DOHH2 (cell line): ENCODE measurements around the gene ZG16.
"Not testable (repeated sequence)": the region's sequence is repeated elsewhere in the genome, so short reads cannot be mapped to it uniquely, and the experiment has no call there.

Experiments
- H3F3A ChIP-seq: fragments of 200-600 bp; sonication (generic), shearing (Covaris generic); 2 replicates; pipeline ENCODE4 v1.6.0; 2016; ENCODE audit warnings: antibody characterized with exemption, mild to moderate bottlenecking; ENCODE audit not compliant: control insufficient read depth, insufficient read depth
- H3K27ac ChIP-seq: fragments of 200-600 bp; sonication (generic); 2 replicates; pipeline ENCODE4 v1.5.1; 2014; ENCODE audit warnings: low read depth, mild to moderate bottlenecking, low read length, moderate library complexity
- H3K27me3 ChIP-seq: fragments of 200-600 bp; sonication (generic); 2 replicates; pipeline ENCODE4 v1.6.1; 2014; ENCODE audit warnings: mild to moderate bottlenecking, low read length, mixed read lengths; ENCODE audit not compliant: control insufficient read depth
- H3K36me3 ChIP-seq: fragments of 200-600 bp; sonication (generic); 2 replicates; pipeline ENCODE4 v1.6.1; 2014; ENCODE audit warnings: mild to moderate bottlenecking, low read length, moderate library complexity, mixed read lengths; ENCODE audit not compliant: control insufficient read depth
- H3K4me1 ChIP-seq: fragments of 200-600 bp; sonication (generic); 2 replicates; pipeline ENCODE4 v1.6.1; 2014; ENCODE audit warnings: mild to moderate bottlenecking, low read length, mixed read lengths; ENCODE audit not compliant: control insufficient read depth
- H3K4me2 ChIP-seq: fragments of 200-600 bp; sonication (generic); 2 replicates; pipeline ENCODE4 v1.6.0; 2014; ENCODE audit warnings: mild to moderate bottlenecking, low read length, moderate library complexity
- H3K4me3 ChIP-seq: fragments of 200-600 bp; sonication (generic); 2 replicates; pipeline ENCODE4 v1.5.1; 2014; ENCODE audit warnings: mild to moderate bottlenecking, low read length, mixed read lengths
- H3K79me2 ChIP-seq: fragments of 200-600 bp; sonication (generic); 2 replicates; pipeline ENCODE4 v1.6.1; 2014; ENCODE audit warnings: mild to moderate bottlenecking, low read length, mixed read lengths; ENCODE audit not compliant: control insufficient read depth
- H3K9me2 ChIP-seq: fragments of 200-600 bp; sonication (generic); replicated peaks from 2 replicates; pipeline ENCODE4 v1.6.1; 2014; ENCODE audit warnings: mild to moderate bottlenecking, low read length, mixed read lengths; ENCODE audit not compliant: control insufficient read depth
- H3K9me3 ChIP-seq: fragments of 200-600 bp; sonication (generic); 2 replicates; pipeline ENCODE4 v1.6.1; 2014; ENCODE audit warnings: antibody characterized with exemption, low read length, mixed read lengths; ENCODE audit not compliant: control insufficient read depth, insufficient read depth
- H4K20me1 ChIP-seq: fragments of 200-600 bp; sonication (generic); 2 replicates; pipeline ENCODE4 v1.6.0; 2014; ENCODE audit warnings: low read depth, mild to moderate bottlenecking, antibody characterized with exemption, low read length, moderate library complexity; ENCODE audit not compliant: control insufficient read depth, insufficient read depth
- EZH2phosphoT487 ChIP-seq: fragments of 200-600 bp; sonication (generic); IDR thresholded peaks from 2 replicates; pipeline ENCODE4 v1.6.1; 2017; ENCODE audit warnings: borderline replicate concordance, mild to moderate bottlenecking, antibody characterized with exemption, low read length, moderate library complexity, mixed read lengths
- TF ChIP-seq, protein P1 (sequence below): fragments of 200-600 bp; sonication (generic); IDR thresholded peaks from one replicate; pipeline ENCODE4 v1.5.1; 2014; ENCODE audit warnings: antibody characterized with exemption, mild to moderate bottlenecking, low read depth, low read length; ENCODE audit not compliant: poor library complexity, severe bottlenecking

Gene ZG16

DNA sequence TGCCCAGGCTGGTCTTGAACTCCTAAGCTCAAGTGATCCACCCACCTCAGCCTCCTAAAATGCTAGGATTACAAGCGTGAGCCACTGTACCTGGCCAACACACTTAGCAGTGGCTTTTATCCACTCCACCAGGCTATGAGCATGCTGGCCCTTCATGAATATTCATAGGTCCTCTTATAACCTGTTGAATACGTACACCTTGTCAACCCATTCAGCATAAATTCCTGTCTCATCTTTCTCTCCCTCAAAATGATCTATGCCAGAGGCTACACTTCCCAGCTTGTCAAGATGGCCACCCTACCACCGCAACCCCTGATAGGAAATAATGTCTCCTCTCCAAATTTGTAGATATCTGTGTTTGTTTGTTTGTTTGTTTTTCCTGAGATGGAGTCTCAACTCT lies 11.0 kb upstream of the ZG16 start:
- no peak for TF ChIP-seq EZH2phosphoT487
- TF ChIP-seq, protein P1, sequence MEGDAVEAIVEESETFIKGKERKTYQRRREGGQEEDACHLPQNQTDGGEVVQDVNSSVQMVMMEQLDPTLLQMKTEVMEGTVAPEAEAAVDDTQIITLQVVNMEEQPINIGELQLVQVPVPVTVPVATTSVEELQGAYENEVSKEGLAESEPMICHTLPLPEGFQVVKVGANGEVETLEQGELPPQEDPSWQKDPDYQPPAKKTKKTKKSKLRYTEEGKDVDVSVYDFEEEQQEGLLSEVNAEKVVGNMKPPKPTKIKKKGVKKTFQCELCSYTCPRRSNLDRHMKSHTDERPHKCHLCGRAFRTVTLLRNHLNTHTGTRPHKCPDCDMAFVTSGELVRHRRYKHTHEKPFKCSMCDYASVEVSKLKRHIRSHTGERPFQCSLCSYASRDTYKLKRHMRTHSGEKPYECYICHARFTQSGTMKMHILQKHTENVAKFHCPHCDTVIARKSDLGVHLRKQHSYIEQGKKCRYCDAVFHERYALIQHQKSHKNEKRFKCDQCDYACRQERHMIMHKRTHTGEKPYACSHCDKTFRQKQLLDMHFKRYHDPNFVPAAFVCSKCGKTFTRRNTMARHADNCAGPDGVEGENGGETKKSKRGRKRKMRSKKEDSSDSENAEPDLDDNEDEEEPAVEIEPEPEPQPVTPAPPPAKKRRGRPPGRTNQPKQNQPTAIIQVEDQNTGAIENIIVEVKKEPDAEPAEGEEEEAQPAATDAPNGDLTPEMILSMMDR: no peak

DNA sequence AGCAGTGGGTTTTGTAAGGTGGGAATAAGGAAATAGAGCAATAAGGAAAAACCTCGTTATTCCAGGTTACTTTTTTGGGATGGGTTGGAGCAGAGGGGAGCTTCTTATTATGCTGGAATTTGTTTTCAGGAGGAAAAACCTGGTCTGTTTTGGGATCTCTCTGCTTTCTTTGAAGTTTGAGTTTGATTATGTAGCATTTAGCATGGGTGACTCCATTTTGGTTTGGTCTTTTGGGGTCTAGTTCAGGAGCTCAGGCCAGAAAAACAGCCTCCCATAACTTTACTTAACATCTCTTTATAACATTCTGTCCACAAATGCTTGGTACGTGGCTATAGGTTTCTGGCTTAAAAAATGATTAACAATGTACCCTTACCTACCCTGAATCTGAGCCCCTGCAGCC lies 8.5 kb upstream of the ZG16 start:
- Histone ChIP-seq H3K79me2 (no peaks in the 10 kb centered on the region), H3F3A (no peaks in the 10 kb centered on the region), H3K27ac (no peak overlapping the region), H3K9me3 (no peaks in the 10 kb centered on the region), H3K36me3 (no peaks in the 10 kb centered on the region), H3K4me1 (no peaks in the 10 kb centered on the region), H3K4me3 (no peak overlapping the region), H3K4me2 (no peak overlapping the region), H3K27me3 (no peaks in the 10 kb centered on the region; the same call in 1 of the 2 replicates), H4K20me1 (no peaks in the 10 kb centered on the region), H3K9me2 (no peaks in the 10 kb centered on the region)
- TF ChIP-seq, protein P1: no peak
- no peak for TF ChIP-seq EZH2phosphoT487

More for the DNA sequence above, 11.0 kb upstream of the ZG16 start:
- H3K9me2 ChIP-seq: no peaks in the 10 kb centered on the region
- H4K20me1 ChIP-seq: no peaks in the 10 kb centered on the region
- H3K4me2 ChIP-seq: no peak overlapping the region
- H3K36me3 ChIP-seq: no peaks in the 10 kb centered on the region
- no peak overlapping the region for H3K4me3 ChIP-seq
- H3K79me2 ChIP-seq: no peaks in the 10 kb centered on the region
- H3K4me1 ChIP-seq: peaks cover under 1% of the 10 kb centered on the region
- H3K9me3 ChIP-seq: no peaks in the 10 kb centered on the region
- no peak overlapping the region for H3K27ac ChIP-seq
- no peaks in the 10 kb centered on the region for H3F3A ChIP-seq
- peaks cover 10% of the 10 kb centered on the region for H3K27me3 ChIP-seq

DNA sequence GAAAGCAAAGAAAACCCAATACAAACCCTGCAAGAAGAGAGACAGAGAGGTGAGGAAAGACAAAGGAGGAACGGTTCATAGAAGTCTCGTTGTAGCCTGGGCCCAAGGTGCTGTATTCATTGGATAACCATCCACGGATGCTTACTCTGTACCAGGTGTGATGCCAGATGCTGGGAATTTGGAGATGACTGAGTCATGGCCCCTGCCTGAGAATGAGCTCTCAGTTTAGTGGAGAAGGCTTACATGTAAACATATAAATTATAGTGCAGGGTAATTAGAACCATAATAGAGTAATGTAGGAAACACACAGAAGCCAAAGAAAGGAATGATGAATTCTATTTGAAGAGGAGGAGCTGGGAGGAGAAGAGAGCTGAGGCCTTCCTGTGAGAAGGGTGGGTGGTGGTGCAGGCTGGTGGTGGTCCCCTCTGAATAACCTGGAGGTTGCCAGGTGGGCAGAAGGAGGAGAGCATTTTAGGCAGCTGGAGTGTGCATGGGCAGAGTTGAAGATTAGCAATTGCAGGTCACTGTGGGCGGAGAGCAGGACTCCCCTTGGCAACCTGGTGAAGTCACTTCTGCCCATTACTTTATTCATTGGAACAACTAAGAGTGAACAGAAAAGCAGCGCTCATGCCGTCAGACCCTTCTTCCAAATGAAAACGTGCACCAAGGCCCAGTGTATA lies 7.7 kb upstream of the ZG16 start:
- Histone ChIP-seq H3K27ac (no peak overlapping the region), H3K36me3 (no peaks in the 10 kb centered on the region), H3K27me3 (no peaks in the 10 kb centered on the region), H3F3A (no peaks in the 10 kb centered on the region), H3K9me2 (no peaks in the 10 kb centered on the region), H4K20me1 (no peaks in the 10 kb centered on the region), H3K9me3 (no peaks in the 10 kb centered on the region), H3K4me1 (no peaks in the 10 kb centered on the region), H3K79me2 (no peaks in the 10 kb centered on the region), H3K4me3 (no peak overlapping the region), H3K4me2 (no peak overlapping the region)
- no peak for TF ChIP-seq EZH2phosphoT487
- TF ChIP-seq, protein P1: no peak

DNA sequence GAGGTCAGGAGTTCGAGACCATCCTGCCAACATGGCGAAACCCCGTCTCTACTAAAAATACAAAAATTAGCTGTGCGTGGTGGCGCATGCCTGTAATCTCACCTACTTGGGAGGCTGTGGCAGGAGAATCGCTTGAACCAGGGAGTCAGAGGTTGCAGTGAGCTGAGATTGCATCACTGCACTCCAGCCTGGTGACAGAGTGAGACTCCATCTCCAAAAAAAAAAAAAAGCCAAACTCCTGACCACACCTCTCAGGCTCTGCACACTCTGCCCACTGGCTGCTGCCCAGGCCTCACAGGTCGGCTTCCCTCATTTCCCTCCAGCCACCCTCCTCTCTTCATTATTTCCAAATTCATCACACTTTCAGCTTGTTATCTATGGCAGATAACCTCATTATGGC lies 5.7 kb upstream of the ZG16 start:
- not testable (repeated sequence) for H3K36me3 ChIP-seq, H3F3A ChIP-seq, H3K4me1 ChIP-seq, H3K9me3 ChIP-seq, H3K4me2 ChIP-seq, H3K27ac ChIP-seq, H3K4me3 ChIP-seq, H3K9me2 ChIP-seq, H3K79me2 ChIP-seq, H4K20me1 ChIP-seq, H3K27me3 ChIP-seq
